ENCODE results near the gene TFG.

- TF ChIP-seq CTCF (IDR thresholded peaks at IDR 0.05) (no peak), POLR2A (IDR thresholded peaks at IDR 0.05) (no peak)
Measured at GRCh38 chr3:100759159-100759558, 49.9 kb downstream of the TFG start.
